Mesenchymal stem cell (in vitro differentiated cells and primary cell): Measurements from ENCODE around the gene BET1.

Source experiments
- DNase-seq: peaks from one replicate; pipeline ENCODE4 v3.0.0-alpha.2; 2013
- H2AFZ ChIP-seq: one replicate; pipeline ENCODE4 v1.6.1; 2013; ENCODE audit warnings: low read depth, mild to moderate bottlenecking, control low read depth, inconsistent platforms, low read length, moderate library complexity
- H2AK5ac ChIP-seq: 2 replicates; pipeline ENCODE4 v1.6.1; 2013; ENCODE audit warnings: low read length, moderate library complexity, mild to moderate bottlenecking, inconsistent platforms; ENCODE audit not compliant: severe bottlenecking
- H2BK120ac ChIP-seq: one replicate; pipeline ENCODE4 v1.6.1; 2013; ENCODE audit warnings: low read depth, mild to moderate bottlenecking, inconsistent platforms, low read length, moderate library complexity
- H2BK12ac ChIP-seq, 2 experiments: one replicate each; pipeline ENCODE4 v1.6.1; 2013; ENCODE audit warnings: inconsistent platforms in 2 of 2, low read length in 2 of 2, mild to moderate bottlenecking in 2 of 2, moderate library complexity in 2 of 2, control low read depth in 1 of 2
- H2BK15ac ChIP-seq: one replicate; pipeline ENCODE4 v1.6.1; 2013; ENCODE audit warnings: mild to moderate bottlenecking, low read depth, inconsistent platforms; ENCODE audit not compliant: poor library complexity, severe bottlenecking
- H2BK5ac ChIP-seq: 2 replicates; pipeline ENCODE4 v1.6.1; 2013; ENCODE audit warnings: low read depth, mild to moderate bottlenecking, low read length, control low read depth, inconsistent platforms; ENCODE audit not compliant: poor library complexity, severe bottlenecking
- H3K14ac ChIP-seq, 2 experiments: one replicate each; pipeline ENCODE4 v1.6.1; 2013; ENCODE audit warnings: inconsistent platforms in 2 of 2, low read length in 2 of 2, control low read depth in 1 of 2, mild to moderate bottlenecking in 1 of 2, moderate library complexity in 1 of 2
- H3K18ac ChIP-seq, 2 experiments: one replicate each; pipeline ENCODE4 v1.6.1; 2013; ENCODE audit warnings: inconsistent platforms in 2 of 2, low read length in 2 of 2, control low read depth in 1 of 2, low read depth in 1 of 2, mild to moderate bottlenecking in 1 of 2
- H3K23ac ChIP-seq, 2 experiments: one replicate each; pipeline ENCODE4 v1.6.1; 2013; ENCODE audit warnings: inconsistent platforms in 2 of 2, low read length in 2 of 2, mild to moderate bottlenecking in 2 of 2, moderate library complexity in 2 of 2, control low read depth in 1 of 2
- H3K27ac ChIP-seq: 2 replicates; pipeline ENCODE4 v1.5.1; 2013; ENCODE audit warnings: mild to moderate bottlenecking, moderate library complexity, low read length, control low read depth, inconsistent platforms; ENCODE audit not compliant: poor library complexity, severe bottlenecking
- H3K27me3 ChIP-seq, 2 experiments: 2 replicates each; pipeline versions ENCODE4 v1.6.1 to v1.7.0; 2013; ENCODE audit warnings: low read length in 2 of 2, mild to moderate bottlenecking in 2 of 2, moderate library complexity in 2 of 2, control low read depth in 1 of 2, inconsistent platforms in 1 of 2; ENCODE audit not compliant: control insufficient read depth in 1 of 2, insufficient read depth in 1 of 2
- H3K36me3 ChIP-seq, 2 experiments: 2 replicates each; pipeline versions ENCODE4 v1.6.1 to v1.7.0; 2013; ENCODE audit warnings: low read length in 2 of 2, control low read depth in 1 of 2, inconsistent platforms in 1 of 2, low read depth in 1 of 2, mild to moderate bottlenecking in 1 of 2; ENCODE audit not compliant: insufficient read depth in 2 of 2, control insufficient read depth in 1 of 2
- H3K4ac ChIP-seq, 2 experiments: one replicate each; pipeline ENCODE4 v1.6.1; 2013; ENCODE audit warnings: inconsistent platforms in 2 of 2, low read length in 2 of 2, mild to moderate bottlenecking in 2 of 2, moderate library complexity in 2 of 2, control low read depth in 1 of 2, low read depth in 1 of 2
- H3K4me1 ChIP-seq: 2 replicates; pipeline ENCODE4 v1.6.1; 2013; ENCODE audit warnings: low read depth, low read length, control low read depth; ENCODE audit not compliant: control insufficient read depth, insufficient read depth
- H3K4me2 ChIP-seq: 2 replicates; pipeline ENCODE4 v1.6.1; 2013; ENCODE audit warnings: low read length, mild to moderate bottlenecking, inconsistent platforms; ENCODE audit not compliant: poor library complexity, severe bottlenecking
- H3K4me3 ChIP-seq, 2 experiments: 2 replicates each; pipeline versions ENCODE4 v1.5.1 to v1.7.0; 2013; ENCODE audit warnings: low read length in 2 of 2, mild to moderate bottlenecking in 2 of 2, control low read depth in 1 of 2, low read depth in 1 of 2; ENCODE audit not compliant: insufficient read depth in 1 of 2
- H3K79me1 ChIP-seq: replicated peaks from 2 replicates; pipeline ENCODE4 v1.6.1; 2013; ENCODE audit warnings: mild to moderate bottlenecking, control low read depth, low read length, inconsistent platforms; ENCODE audit not compliant: poor library complexity, severe bottlenecking
- H3K9ac ChIP-seq: 2 replicates; pipeline ENCODE4 v1.7.0; 2013; ENCODE audit warnings: mild to moderate bottlenecking, low read length, moderate library complexity
- H3K9me3 ChIP-seq: 2 replicates; pipeline ENCODE4 v1.7.0; 2013; ENCODE audit warnings: mild to moderate bottlenecking, low read length; ENCODE audit not compliant: control insufficient read depth
- H4K8ac ChIP-seq: one replicate; pipeline ENCODE4 v1.6.1; 2013; ENCODE audit warnings: inconsistent platforms, mild to moderate bottlenecking, low read length, moderate library complexity
- H4K91ac ChIP-seq: one replicate; pipeline ENCODE4 v1.6.1; 2013; ENCODE audit warnings: mild to moderate bottlenecking, low read length, inconsistent platforms
- WGBS: methylation state at CpG from one replicate; pipeline ENCODE4 v1.1.7; 2013; ENCODE audit warnings: mixed read lengths; 5-methylcytosine and 5-hydroxymethylcytosine counted together

Gene BET1

GRCh38 chr7:93943816-93944540 is 60.2 kb downstream of the BET1 start:
- Histone ChIP-seq H3K36me3 (no peaks in the 10 kb centered on the region), H2AFZ (no peak overlapping the region), H3K9me3 (no peaks in the 10 kb centered on the region), H2BK15ac (no peak overlapping the region), H3K4me3 (no peak overlapping the region), H4K8ac (no peak overlapping the region), H3K14ac (no peak overlapping the region), H3K4me2 (no peak overlapping the region), H2BK120ac (no peak overlapping the region), H3K23ac (no peak overlapping the region), H3K27ac (no peak overlapping the region), H3K9ac (no peak overlapping the region), H2BK12ac (peak overlapping the region in 1 of 2 experiments; percentile 28), H2AK5ac (no peak overlapping the region), H3K79me1 (no peaks in the 10 kb centered on the region), H3K18ac (no peak overlapping the region), H2BK5ac (no peak overlapping the region), H4K91ac (no peak overlapping the region), H3K27me3 (no peaks in the 10 kb centered on the region), H3K4ac (no peak overlapping the region), H3K4me1 (peaks cover 4% of the 10 kb centered on the region)
- WGBS: 90% methylated on average over 3 of the region's 4 CpGs
- DNase-seq: no peak
